BJ (cell line): ENCODE results near the gene FBXO41. TPM values are rescaled to one million over a fixed set of nuclear protein-coding genes. Genes with fewer than 3 reads are reported as not detected.

ENCODE experiments used
- CTCF ChIA-PET: fragments of 350-600 bp; formaldehyde crosslinking; extraction: SDS; loops from one replicate; lab custom pipeline; 2021; ENCODE audit warnings: antibody characterized with exemption, inconsistent platforms; lab: Yijun Ruan, JAX
- POLR2A ChIA-PET: fragments of 300-600 bp; sonication (Branson Sonifier 250); formaldehyde crosslinking; extraction: SDS; loops from one replicate; lab custom pipeline; 2021; ENCODE audit warnings: antibody characterized with exemption; lab: Charles Lee
- DNase-seq: peaks from one replicate; pipeline ENCODE4 v3.0.0-alpha.2; 2011; ENCODE audit warnings: low read depth
- H3K27me3 ChIP-seq: 2 replicates; pipeline ENCODE4 v1.6.0; 2011; ENCODE audit warnings: low read length; ENCODE audit not compliant: control insufficient read depth, insufficient read depth
- H3K36me3 ChIP-seq: 2 replicates; pipeline ENCODE4 v1.5.1; 2011; ENCODE audit warnings: low read length; ENCODE audit not compliant: control insufficient read depth, insufficient read depth
- H3K4me3 ChIP-seq: 2 replicates; pipeline ENCODE4 v1.5.1; 2011; ENCODE audit warnings: low read depth, mild to moderate bottlenecking, control low read depth, low read length
- polyA plus RNA-seq: library from polyadenylated mRNA; depleted of rRNA; stranded (reverse); fragments of >200 nt; gene quantifications from 2 replicates; pipeline ENCODE4 v1.2.3, GENCODE V29; 2011
- TF ChIP-seq, protein P1 (sequence below): IDR thresholded peaks from 2 replicates; pipeline ENCODE4 v1.5.1; 2011; ENCODE audit warnings: low read depth, mild to moderate bottlenecking, control low read depth, inconsistent platforms, low read length, moderate library complexity; ENCODE audit not compliant: insufficient read depth

The FBXO41 gene
- polyA plus RNA-seq, 1 experiment: 2.4 TPM

DNA sequence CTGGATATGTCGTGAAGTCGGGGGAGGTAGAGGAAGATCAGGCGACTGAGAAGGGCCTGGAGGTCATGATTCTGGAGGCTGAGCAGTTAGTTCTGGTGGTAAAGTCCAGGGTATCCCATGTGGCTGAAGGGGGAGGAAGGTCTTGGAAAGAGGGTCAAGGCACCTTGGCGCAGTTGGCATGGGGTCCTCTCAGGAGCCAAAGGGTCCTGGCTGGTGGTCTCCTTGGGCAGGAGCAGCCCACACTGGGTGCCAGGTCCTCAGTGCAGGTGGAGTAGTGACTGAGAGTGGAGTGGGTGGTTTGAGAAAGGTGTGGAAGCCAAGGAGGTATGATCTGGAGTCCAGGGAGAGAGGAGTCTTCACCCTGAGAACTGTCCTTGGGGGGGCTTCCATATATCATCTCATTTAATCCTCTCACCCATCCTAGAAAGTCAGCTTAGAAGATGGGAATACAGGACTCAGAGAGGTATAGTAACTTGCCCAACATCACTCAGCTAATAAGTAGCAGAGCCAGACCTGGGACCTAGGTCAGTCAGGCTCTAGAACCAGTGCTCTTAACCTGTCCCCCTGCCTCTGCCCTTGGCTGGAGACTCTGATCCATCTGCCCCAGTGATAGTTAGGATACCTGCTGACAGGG lies 24.5 kb downstream of the FBXO41 start:
- Histone ChIP-seq H3K4me3 (no peak overlapping the region), H3K36me3 (peaks cover 3% of the 10 kb centered on the region; the same call in 1 of the 2 replicates), H3K27me3 (no peaks in the 10 kb centered on the region)
- DNase-seq: no peak
- CTCF ChIA-PET: interaction anchor here (0.7 to 2.9 kb wide), 7 partner anchors 9 to 83 kb away, joined by 3 to 10 read pairs (median 4); no protein-coding TSS in a partner anchor
- POLR2A ChIA-PET: no interaction called here
- TF ChIP-seq, protein P1, sequence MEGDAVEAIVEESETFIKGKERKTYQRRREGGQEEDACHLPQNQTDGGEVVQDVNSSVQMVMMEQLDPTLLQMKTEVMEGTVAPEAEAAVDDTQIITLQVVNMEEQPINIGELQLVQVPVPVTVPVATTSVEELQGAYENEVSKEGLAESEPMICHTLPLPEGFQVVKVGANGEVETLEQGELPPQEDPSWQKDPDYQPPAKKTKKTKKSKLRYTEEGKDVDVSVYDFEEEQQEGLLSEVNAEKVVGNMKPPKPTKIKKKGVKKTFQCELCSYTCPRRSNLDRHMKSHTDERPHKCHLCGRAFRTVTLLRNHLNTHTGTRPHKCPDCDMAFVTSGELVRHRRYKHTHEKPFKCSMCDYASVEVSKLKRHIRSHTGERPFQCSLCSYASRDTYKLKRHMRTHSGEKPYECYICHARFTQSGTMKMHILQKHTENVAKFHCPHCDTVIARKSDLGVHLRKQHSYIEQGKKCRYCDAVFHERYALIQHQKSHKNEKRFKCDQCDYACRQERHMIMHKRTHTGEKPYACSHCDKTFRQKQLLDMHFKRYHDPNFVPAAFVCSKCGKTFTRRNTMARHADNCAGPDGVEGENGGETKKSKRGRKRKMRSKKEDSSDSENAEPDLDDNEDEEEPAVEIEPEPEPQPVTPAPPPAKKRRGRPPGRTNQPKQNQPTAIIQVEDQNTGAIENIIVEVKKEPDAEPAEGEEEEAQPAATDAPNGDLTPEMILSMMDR: no peak

DNA sequence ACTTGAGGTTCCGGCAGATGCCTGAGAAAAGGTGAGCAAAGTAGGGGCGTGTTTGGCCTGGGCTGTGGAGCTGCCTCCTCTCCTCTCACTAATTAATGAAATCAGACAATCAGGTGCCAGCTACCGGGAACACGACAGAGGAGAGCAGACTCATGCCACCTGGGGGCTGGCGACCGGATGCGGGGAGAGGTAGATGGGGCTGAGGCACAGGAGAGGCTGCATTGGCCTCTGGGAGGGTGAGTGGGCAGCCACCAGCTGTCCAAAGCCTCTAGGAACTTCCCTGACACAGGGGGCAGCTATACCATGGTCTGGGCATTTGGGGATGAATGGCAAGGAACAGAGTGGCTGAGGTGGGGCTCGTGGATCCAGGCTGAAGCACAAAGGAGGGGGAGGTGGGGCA lies 25.0 kb downstream of the FBXO41 start:
- CTCF ChIA-PET: interaction anchor here (1.0 to 2.9 kb wide), 6 partner anchors 9 to 82 kb away, joined by 3 to 10 read pairs (median 5); no protein-coding TSS in a partner anchor
- peaks cover 3% of the 10 kb centered on the region; the same call in 1 of the 2 replicates for H3K36me3 ChIP-seq
- DNase-seq: no peak
- no peak overlapping the region for H3K4me3 ChIP-seq
- POLR2A ChIA-PET: no interaction called here
- H3K27me3 ChIP-seq: no peaks in the 10 kb centered on the region
- TF ChIP-seq, protein P1: no peak

DNA sequence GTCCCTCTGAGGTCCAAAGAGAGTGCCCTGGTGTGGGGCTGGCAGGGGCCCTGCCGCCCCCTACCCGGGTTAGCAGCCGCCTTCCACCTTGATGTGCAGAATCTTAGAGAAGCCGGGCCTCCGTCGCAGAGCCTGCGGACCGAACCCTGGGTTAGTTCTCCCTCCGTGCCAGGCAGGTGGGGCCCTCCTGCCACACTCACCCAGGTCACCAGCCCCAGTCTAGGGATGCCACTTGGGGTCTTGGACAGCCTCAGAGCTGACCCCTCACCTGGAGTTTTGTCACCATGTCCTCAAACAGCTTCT lies 25.4 kb downstream of the FBXO41 start:
- Histone ChIP-seq H3K27me3 (no peaks in the 10 kb centered on the region), H3K4me3 (no peak overlapping the region), H3K36me3 (peaks cover 6% of the 10 kb centered on the region)
- ChIA-PET CTCF (interaction anchor here (1.0 to 2.9 kb wide), 3 partner anchors 10 to 31 kb away, joined by 3 to 10 read pairs (median 6); no protein-coding TSS in a partner anchor), POLR2A (no interaction called here)
- TF ChIP-seq, protein P1: no peak
- no peak for DNase-seq

DNA sequence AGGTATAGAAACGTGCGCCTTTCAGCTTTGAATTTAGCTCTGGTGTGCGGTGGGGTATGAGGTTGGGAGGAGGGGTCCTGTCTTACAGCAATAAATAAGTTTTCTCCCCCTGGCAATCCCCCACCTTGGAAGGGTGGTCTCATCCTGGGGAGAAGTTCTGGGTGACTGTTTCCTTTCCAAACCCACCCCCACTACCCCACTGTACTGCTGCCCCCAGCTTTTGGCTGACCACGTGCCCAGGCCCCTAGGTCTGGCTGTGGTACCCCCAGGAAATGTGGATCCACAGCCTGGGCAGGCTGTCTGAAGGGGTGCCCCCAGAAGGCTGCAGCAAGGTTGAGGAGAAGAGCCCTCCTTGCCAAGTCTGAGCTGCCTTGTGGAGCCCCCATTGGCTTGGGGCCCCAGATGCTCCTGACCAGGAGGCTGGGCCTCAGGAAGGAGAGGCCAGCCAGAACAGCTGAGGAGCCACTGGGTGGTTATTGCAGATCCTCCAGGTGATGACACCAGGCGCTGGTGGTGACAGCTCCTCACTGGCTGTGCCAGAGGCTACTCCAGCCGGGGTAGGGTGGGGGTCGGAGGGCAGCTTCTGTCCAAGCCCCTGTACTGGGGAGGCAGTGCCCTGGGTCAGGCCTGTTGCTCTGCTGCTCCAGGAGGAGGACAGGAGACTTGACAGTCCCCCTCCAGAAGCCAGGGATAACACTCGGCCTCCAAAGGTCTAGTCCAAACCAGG lies 25.9 kb downstream of the FBXO41 start:
- ChIA-PET POLR2A (no interaction called here), CTCF (interaction anchor here (1.0 to 2.9 kb wide), 2 partner anchors 11 to 32 kb away, joined by 3 to 10 read pairs; no protein-coding TSS in a partner anchor)
- TF ChIP-seq, protein P1: no peak
- Histone ChIP-seq H3K27me3 (no peaks in the 10 kb centered on the region), H3K4me3 (no peak overlapping the region), H3K36me3 (peaks cover 7% of the 10 kb centered on the region)
- DNase-seq: no peak

DNA sequence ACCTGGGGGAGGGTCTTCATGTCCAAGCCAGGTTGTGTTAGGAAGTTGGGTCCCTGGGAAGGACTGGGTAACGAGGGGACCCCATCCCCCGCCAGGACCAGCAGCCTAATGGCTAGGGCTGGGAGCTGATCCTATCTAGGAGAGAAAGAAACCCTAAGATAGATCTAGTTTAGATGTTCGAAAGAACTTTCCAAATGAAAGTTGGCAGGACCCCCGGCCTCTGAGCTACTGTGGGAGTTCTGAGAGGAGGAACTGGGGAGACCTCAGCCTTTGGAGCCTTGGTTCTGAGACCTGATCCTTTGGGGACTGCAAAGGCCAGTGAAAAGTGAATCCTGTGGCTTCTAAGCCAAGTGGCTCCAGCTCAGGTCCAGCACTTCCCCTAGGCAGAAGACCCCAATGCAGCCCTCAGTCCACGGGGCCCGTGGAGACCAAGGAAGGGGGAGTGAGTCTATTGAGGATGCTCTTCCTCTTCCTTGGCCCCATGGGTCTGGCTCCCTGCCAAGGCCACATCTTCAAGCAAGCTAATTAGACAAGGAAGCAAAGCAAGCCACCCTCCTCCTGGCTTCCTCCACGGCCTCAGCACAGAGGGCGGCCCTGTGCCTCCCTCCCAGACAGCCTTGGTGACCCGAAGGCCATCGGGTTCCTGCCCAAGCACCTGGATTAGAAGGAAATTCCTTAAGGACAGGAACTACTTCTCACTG lies 26.7 kb downstream of the FBXO41 start:
- H3K4me3 ChIP-seq: no peak overlapping the region
- H3K27me3 ChIP-seq: no peaks in the 10 kb centered on the region
- ChIA-PET POLR2A (no interaction called here), CTCF (interaction anchor here (0.8 to 1.2 kb wide), 2 partner anchors 11 to 13 kb away, joined by 3 to 5 read pairs; no protein-coding TSS in a partner anchor)
- DNase-seq: no peak
- TF ChIP-seq, protein P1: no peak
- peaks cover 9% of the 10 kb centered on the region for H3K36me3 ChIP-seq
